GM12801 (cell line): ENCODE measurements around the gene NBAS.

Source experiments
- TF ChIP-seq, protein P1 (sequence below): IDR thresholded peaks from one replicate; pipeline ENCODE4 v1.5.1; 2011; ENCODE audit warnings: control low read depth; ENCODE audit not compliant: insufficient read length; ENCODE audit errors: extremely low read depth

Gene NBAS

DNA sequence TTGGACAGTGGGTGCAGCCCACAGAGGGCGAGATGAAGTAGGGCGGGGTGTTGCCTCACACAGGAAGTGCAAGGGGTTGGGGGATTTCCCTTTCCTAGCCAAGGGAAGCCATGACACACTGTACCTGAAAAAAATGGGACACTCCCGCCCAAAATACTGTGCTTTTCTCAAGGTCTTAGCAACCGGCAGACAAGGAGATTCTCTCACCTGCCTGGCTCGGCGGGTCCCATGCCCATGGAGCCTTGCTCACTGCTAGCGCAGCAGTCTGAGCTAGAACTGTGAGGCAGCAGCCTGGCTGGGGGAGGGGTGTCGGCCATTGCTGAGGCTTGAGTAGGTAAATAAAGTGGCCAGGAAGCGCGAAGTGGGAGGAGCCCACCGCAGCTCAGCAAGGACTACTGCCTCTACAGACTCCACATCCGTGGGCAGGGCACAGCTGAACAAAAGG is 244.7 kb downstream of the NBAS start:
- TF ChIP-seq, protein P1, sequence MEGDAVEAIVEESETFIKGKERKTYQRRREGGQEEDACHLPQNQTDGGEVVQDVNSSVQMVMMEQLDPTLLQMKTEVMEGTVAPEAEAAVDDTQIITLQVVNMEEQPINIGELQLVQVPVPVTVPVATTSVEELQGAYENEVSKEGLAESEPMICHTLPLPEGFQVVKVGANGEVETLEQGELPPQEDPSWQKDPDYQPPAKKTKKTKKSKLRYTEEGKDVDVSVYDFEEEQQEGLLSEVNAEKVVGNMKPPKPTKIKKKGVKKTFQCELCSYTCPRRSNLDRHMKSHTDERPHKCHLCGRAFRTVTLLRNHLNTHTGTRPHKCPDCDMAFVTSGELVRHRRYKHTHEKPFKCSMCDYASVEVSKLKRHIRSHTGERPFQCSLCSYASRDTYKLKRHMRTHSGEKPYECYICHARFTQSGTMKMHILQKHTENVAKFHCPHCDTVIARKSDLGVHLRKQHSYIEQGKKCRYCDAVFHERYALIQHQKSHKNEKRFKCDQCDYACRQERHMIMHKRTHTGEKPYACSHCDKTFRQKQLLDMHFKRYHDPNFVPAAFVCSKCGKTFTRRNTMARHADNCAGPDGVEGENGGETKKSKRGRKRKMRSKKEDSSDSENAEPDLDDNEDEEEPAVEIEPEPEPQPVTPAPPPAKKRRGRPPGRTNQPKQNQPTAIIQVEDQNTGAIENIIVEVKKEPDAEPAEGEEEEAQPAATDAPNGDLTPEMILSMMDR, result no peak

DNA sequence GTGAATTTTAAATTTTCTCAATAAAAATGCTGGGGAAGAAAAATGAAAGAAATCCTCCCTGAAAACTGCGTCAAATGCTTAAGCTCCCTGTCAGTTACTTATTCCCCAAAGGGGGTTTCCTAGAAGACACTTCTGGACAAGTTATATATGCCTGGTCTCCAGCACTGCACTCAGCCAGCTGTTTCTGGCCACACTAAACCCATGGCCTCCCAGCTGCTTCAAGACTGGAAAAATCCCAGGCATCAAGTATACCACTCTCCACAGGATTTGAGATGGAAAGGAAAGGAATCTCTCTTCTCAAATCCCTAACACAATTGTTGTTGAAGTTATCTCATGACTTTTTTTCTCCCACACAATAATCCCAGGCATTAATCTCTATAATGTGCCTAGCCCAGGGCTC is 245.7 kb downstream of the NBAS start:
- TF ChIP-seq, protein P1, result no peak

DNA sequence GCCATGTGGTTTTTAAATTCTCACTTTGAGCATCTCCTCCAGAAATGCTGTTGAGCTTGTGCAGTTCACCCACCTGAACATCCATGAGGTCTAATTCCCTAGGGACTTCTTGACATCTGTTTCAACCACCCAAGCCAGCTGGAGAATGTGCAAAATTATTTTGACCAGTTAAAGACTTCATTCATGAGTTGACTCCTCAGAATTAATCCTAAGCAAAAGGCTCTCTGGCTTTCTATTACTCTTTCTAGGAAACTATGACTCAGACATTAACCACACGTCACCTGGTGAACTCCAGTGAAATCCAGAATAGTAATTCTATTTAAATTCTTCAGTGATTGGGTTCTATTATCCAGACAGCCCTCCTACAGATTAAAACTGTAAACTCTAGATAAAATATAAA is 247.5 kb downstream of the NBAS start:
- TF ChIP-seq, protein P1, result no peak

DNA sequence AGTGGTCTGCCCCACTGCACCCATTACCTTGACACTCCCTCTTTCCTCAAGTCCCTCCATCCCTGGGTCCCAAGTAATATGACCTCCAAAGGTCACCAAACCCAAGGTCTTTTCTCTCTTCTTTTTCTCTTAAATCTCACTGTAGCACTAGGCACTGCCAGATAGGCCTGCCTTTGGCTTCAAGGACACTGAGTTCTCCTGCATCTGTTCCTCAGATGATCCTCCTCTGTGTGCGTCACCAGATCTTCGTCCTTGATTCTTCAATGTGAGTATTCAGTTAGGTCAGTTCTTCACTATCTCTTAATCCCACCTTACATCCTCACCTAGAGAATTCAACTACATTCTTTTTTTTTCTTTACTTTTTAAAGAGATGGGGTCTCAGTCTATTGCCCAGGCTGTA is 249.2 kb downstream of the NBAS start:
- TF ChIP-seq, protein P1, result no peak

DNA sequence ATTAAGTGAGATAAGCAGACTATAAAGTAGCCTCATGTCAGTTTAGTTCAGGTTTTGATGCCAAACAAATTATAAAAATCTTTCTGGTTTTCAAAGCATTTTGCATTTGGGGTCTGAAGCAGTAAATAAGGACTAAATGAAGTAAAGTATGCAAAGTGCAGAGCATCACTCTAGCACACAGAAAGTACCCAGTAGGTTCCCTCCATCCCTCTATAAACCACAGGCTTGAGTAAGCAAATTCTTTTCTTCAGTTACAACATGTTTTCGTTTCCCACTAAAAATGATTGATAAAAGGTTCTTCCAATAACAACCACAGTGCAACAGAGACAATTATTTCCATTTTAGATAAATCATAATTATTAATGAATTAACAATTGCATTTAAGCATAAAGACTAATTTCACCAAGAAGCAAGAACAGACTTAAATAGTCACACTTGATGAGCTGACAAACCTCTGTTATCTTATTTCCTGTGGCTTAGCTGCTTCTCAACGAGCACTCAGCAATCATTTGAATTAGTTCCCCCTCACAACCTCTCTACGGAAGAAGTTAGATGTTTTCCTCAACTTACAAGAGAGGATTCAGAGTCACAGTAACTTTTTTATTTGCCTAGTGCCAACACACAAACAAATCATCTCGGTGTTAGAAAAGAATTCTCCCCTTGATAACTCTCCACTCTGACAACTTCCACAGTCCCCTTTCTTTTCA is 249.8 kb downstream of the NBAS start:
- TF ChIP-seq, protein P1, result no peak

DNA sequence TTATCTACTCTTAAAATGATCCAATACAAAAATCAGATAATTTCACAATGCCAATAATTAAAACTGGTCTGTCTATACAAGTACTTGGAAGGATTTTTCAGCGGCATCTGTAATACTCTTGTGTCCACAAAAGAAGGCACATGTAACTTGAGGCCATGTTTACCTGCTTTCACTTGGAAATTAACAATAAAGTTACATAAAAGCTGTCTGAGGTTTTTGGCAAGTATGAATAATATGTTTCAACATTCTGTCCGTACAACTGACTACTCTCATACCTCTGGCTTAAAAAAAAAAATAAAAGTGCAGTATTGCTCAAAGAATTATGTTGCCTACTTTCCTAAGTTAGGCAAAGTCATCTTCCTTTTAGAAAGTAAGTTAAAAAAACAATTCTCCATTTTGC is 253.6 kb downstream of the NBAS start:
- TF ChIP-seq, protein P1, result no peak

DNA sequence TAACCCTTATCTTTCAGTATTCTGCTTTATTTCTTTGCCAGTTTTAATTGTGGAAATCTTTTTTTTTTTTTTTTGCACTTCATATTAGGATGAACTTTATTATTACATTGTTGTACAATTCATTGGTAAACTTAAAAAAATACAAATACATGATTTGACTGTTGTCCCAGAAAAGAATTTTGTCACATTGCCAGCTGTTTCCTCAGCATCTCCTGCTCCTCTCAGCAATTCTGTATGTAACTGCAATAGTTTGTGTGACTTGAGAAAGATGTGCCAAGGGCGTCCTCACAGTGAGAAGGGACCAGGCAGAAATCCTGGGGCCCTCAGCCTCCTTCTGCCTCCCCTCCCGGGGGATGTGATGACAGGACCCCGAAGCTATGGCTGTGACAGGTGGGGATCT is 254.4 kb downstream of the NBAS start:
- TF ChIP-seq, protein P1, result no peak

DNA sequence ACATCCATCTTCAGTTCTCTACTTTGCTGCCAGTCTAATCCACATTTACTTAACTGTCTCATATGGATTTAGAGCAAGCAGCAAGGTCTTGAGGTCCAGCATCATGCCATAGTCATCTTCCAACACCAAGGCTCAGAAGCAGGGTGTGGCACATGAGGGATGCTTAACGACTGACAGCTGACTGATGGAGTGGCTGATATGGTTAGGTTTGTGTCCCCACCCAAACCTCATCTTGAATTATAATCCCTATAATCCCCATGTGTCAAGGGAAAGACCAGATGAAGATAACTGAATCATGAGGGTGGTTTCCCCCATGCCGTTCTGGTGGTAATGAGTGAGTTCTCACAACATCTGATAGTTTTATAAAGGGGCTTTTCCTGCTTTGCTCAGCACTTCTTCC is 257.3 kb downstream of the NBAS start:
- TF ChIP-seq, protein P1, result no peak
